SK-N-MC (cell line): ENCODE measurements around the gene YEATS4.

Experiments
- EZH2 ChIP-seq: fragments of 200-600 bp; sonication (generic); IDR thresholded peaks from one replicate; pipeline ENCODE4 v1.6.1; 2017; ENCODE audit warnings: antibody characterized with exemption
- FOXP2 ChIP-seq: optimal IDR thresholded peaks from 2 replicates; pipeline ENCODE3; 2011; ENCODE audit warnings: mild to moderate bottlenecking, moderate library complexity; ENCODE audit not compliant: insufficient read depth; ENCODE audit errors: extremely low read length, control extremely low read depth
- POLR2AphosphoS5 ChIP-seq: IDR thresholded peaks from 2 replicates; pipeline ENCODE4 v1.6.1; 2012; ENCODE audit warnings: mild to moderate bottlenecking, low read depth, low read length, borderline replicate concordance

- TF ChIP-seq FOXP2: no peak
- no peak for TF ChIP-seq EZH2
- no peak for TF ChIP-seq POLR2AphosphoS5
These were observed 21.3 kb upstream of the YEATS4 start for GRCh38 chr12:69338120-69338859.
